PC-3 (cell line): ENCODE results near the gene MAB21L4. TPM values are rescaled to one million over a fixed set of nuclear protein-coding genes. Genes with fewer than 3 reads are reported as not detected.
"Not testable (repeated sequence)": the region's sequence is repeated elsewhere in the genome, so short reads cannot be mapped to it uniquely, and the experiment has no call there.

Experiments used
- ATAC-seq: fragments of 200-7000 bp; cut with Tn5 transposase; 2 replicates; pipeline ENCODE4 v1.9.1; 2020; ENCODE audit warnings: mild to moderate bottlenecking, moderate library complexity
- BruUV-seq: library from RNA; stranded (reverse); fragments of 400-500 nt; replicated peaks from 2 replicates; lab custom pipeline; 2021; lab: Mats Ljungman, UMichigan
- CTCF ChIA-PET: fragments of 300-600 bp; sonication (Branson Sonifier 250); formaldehyde crosslinking; loops from one replicate; lab custom pipeline; 2022; ENCODE audit warnings: antibody characterized with exemption; lab: Charles Lee
- POLR2A ChIA-PET: fragments of 300-600 bp; sonication (Branson Sonifier 250); formaldehyde crosslinking; loops from one replicate; lab custom pipeline; 2022; ENCODE audit warnings: antibody characterized with exemption; ENCODE audit not compliant: unreplicated experiment; lab: Charles Lee
- DNase-seq: peaks from one replicate; pipeline ENCODE4 v3.0.0-alpha.2; 2015
- H2AFZ ChIP-seq: fragments of 300-600 bp; sonication (generic); 2 replicates; pipeline ENCODE4 v1.6.0; 2016; ENCODE audit warnings: antibody characterized with exemption, low read length
- H3F3A ChIP-seq: fragments of 300-600 bp; sonication (generic); one replicate; pipeline ENCODE4 v1.6.0; 2017; ENCODE audit warnings: antibody characterized with exemption, low read length, control low read depth, mild to moderate bottlenecking; ENCODE audit not compliant: unreplicated experiment
- H3K27ac ChIP-seq: fragments of 300-600 bp; sonication (generic); 2 replicates; pipeline ENCODE4 v1.5.1; 2016; ENCODE audit warnings: mild to moderate bottlenecking, low read length
- H3K27me3 ChIP-seq: fragments of 300-600 bp; sonication (generic); 2 replicates; pipeline ENCODE4 v1.6.1; 2016; ENCODE audit warnings: low read length, mixed read lengths
- H3K36me3 ChIP-seq: fragments of 300-600 bp; sonication (generic); 2 replicates; pipeline ENCODE4 v1.6.1; 2016; ENCODE audit warnings: low read depth, mixed run types, low read length, mixed read lengths
- H3K4me1 ChIP-seq: fragments of 300-600 bp; sonication (generic); 2 replicates; pipeline ENCODE4 v1.5.1; 2016; ENCODE audit warnings: low read length; ENCODE audit not compliant: insufficient read depth
- H3K4me2 ChIP-seq: fragments of 300-600 bp; sonication (generic); 2 replicates; pipeline ENCODE4 v1.6.0; 2016; ENCODE audit warnings: low read length
- H3K4me3 ChIP-seq: fragments of 300-600 bp; sonication (generic); 2 replicates; pipeline ENCODE4 v1.5.1; 2016; ENCODE audit warnings: mild to moderate bottlenecking, low read length, mixed read lengths
- H3K79me2 ChIP-seq: fragments of 300-600 bp; sonication (generic); 2 replicates; pipeline ENCODE4 v1.6.1; 2017; ENCODE audit warnings: low read length, mixed read lengths
- H3K9ac ChIP-seq: fragments of 300-600 bp; sonication (generic); 2 replicates; pipeline ENCODE4 v1.6.0; 2016; ENCODE audit warnings: mild to moderate bottlenecking, low read length
- H3K9me2 ChIP-seq: fragments of 300-600 bp; sonication (generic); replicated peaks from 2 replicates; pipeline ENCODE4 v1.6.1; 2016; ENCODE audit warnings: mixed run types, low read length, mixed read lengths
- H3K9me3 ChIP-seq: fragments of 300-600 bp; sonication (generic); 2 replicates; pipeline ENCODE4 v1.6.1; 2016; ENCODE audit warnings: low read length, mixed read lengths
- H4K20me1 ChIP-seq: fragments of 300-600 bp; sonication (generic); 2 replicates; pipeline ENCODE4 v1.6.1; 2016; ENCODE audit warnings: low read length, mixed read lengths
- EZH2 ChIP-seq: fragments of 300-600 bp; sonication (generic); IDR thresholded peaks from one replicate; pipeline ENCODE4 v1.6.1; 2017; ENCODE audit warnings: antibody characterized with exemption, mild to moderate bottlenecking, low read length; ENCODE audit not compliant: unreplicated experiment
- EZH2phosphoT487 ChIP-seq: fragments of 300-600 bp; sonication (generic); IDR thresholded peaks from 2 replicates; pipeline ENCODE4 v1.6.1; 2018; ENCODE audit warnings: mild to moderate bottlenecking, antibody characterized with exemption, low read length, borderline replicate concordance
- intact Hi-C: fragments of 100-400 bp; cut with micrococcal nuclease; formaldehyde crosslinking; loops from 2 replicates; pipeline ENCODE4 v1.9.0; 2023
- total RNA-seq: library from RNA; depleted of rRNA; stranded (reverse); fragments of >200 nt; gene quantifications from 2 replicates; pipeline ENCODE4 v1.2.3, GENCODE V29; 2014
- TF ChIP-seq, protein P1 (sequence below): fragments of 300-600 bp; sonication (generic); conservative IDR thresholded peaks from 2 replicates; pipeline ENCODE4 v1.5.1; 2017; ENCODE audit warnings: antibody characterized with exemption, low read depth, mild to moderate bottlenecking, low read length

Gene MAB21L4
- total RNA-seq, 1 experiment from 2014 or later: 1.0 TPM

DNA sequence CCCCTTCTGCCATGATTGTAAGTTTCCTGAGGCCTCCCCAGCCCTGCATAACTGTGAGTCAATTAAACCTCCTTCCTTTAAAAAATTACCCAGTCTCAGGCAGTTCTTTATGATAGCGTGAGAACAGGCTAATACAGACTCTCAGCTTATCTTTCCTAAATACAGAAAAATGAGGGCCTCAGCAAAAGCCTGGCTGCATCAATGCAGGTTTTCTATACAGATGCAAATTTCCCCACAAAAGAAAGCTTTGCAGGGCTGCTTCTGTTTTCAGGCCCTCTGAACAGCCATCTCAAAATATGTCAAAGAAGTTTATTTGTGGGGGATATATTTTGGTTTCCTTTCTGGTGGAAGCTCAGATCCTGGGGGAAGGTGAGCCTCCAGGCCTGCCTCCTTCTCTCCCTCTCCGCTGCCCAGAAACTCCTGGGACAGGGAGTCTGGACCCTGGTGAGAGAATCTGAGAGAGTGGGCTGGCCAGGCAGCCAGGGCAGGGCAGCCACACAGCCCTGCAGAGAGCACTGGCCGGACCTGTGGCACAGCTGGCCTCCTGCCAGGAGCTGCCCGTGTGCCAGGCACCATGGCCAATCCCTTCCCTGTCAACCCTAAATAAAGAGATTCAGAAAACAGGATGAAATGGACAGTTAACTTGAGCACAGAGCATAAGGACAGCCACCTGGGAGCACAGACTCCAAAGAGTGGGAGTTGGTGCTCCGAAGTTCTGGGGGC is 48.9 kb downstream of the MAB21L4 start:
- TF ChIP-seq, protein P1, sequence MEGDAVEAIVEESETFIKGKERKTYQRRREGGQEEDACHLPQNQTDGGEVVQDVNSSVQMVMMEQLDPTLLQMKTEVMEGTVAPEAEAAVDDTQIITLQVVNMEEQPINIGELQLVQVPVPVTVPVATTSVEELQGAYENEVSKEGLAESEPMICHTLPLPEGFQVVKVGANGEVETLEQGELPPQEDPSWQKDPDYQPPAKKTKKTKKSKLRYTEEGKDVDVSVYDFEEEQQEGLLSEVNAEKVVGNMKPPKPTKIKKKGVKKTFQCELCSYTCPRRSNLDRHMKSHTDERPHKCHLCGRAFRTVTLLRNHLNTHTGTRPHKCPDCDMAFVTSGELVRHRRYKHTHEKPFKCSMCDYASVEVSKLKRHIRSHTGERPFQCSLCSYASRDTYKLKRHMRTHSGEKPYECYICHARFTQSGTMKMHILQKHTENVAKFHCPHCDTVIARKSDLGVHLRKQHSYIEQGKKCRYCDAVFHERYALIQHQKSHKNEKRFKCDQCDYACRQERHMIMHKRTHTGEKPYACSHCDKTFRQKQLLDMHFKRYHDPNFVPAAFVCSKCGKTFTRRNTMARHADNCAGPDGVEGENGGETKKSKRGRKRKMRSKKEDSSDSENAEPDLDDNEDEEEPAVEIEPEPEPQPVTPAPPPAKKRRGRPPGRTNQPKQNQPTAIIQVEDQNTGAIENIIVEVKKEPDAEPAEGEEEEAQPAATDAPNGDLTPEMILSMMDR: no peak
- TF ChIP-seq EZH2: no peak
- TF ChIP-seq EZH2phosphoT487: no peak

DNA sequence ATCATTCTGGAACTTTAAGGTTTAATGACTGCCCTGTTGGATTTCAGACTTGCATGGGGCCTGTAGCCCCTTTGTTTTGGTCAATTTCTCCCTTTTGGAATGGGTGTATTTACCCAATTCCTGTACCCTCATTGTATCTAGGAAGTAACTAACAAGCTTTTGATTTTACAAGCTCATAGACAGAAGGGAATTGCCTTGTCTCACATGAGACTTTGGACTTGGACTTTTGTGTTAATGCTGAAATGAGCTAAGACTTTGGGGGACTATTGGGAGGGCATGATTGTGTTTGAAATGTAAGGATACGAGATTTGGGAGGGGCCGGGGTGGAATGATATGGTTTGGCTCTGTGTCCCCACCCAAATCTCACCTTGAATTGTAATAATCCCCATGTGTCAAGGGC is 49.6 kb downstream of the MAB21L4 start:
- H3K9ac ChIP-seq, H3K27ac ChIP-seq, DNase-seq, H3K9me3 ChIP-seq, H2AFZ ChIP-seq, CTCF ChIA-PET, H3K4me1 ChIP-seq, H3K4me3 ChIP-seq, BruUV-seq, H3K36me3 ChIP-seq, H3F3A ChIP-seq, ATAC-seq, H3K79me2 ChIP-seq, intact Hi-C loops, POLR2A ChIA-PET, H3K9me2 ChIP-seq, H3K4me2 ChIP-seq, H4K20me1 ChIP-seq: not testable (repeated sequence)
- peaks cover 20% of the 10 kb centered on the region for H3K27me3 ChIP-seq

More for the DNA sequence above, 48.9 kb downstream of the MAB21L4 start:
- ATAC-seq: no peak
- Histone ChIP-seq H3K27ac (no peak overlapping the region), H2AFZ (no peak overlapping the region), H3K27me3 (peaks cover 16% of the 10 kb centered on the region), H3K9me3 (no peaks in the 10 kb centered on the region), H3K36me3 (no peaks in the 10 kb centered on the region), H4K20me1 (no peaks in the 10 kb centered on the region), H3F3A (no peaks in the 10 kb centered on the region), H3K4me2 (no peak overlapping the region), H3K9ac (no peak overlapping the region), H3K4me3 (no peak overlapping the region), H3K79me2 (no peaks in the 10 kb centered on the region), H3K4me1 (no peaks in the 10 kb centered on the region), H3K9me2 (no peaks in the 10 kb centered on the region)
- no peak for DNase-seq
- BruUV-seq: no TSS peak
- intact Hi-C loops: no loop called here
- CTCF ChIA-PET: no interaction called here
- POLR2A ChIA-PET: no interaction called here

DNA sequence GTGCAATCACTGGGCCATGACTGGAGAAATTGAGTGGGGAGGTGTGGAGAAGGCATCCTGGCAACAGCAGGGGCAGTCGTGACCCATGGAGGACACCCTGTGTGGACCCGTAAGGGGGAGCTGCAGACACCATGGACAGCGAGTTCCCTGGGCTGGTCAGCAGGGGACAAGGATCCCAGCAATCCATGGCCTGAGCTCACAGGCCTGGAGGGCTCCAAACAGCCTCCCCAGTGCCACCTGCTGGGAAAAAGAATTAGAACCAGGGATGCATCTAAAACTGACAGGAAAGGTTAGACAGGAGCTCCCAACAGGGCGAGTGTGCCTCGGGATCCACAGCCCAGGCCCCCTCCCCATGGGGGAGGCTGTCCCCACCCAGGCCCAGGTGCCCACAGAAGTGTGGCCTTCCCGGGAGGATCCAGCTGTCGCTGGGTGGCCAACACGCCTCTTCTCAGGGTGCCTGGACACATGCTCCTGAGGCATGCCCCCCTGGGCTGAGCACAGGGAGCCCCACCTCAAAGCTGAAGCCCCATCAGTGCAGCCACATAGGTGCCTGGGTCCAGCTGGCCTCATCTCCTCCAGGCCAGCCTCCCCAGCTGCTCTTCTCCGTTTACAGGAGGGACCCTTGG is 55.4 kb downstream of the MAB21L4 start:
- Histone ChIP-seq H3K9me2 (no peaks in the 10 kb centered on the region), H3K27me3 (peaks cover 29% of the 10 kb centered on the region), H3K4me3 (no peak overlapping the region), H3K9ac (no peak overlapping the region), H3K4me2 (no peak overlapping the region), H2AFZ (no peak overlapping the region), H3K9me3 (no peaks in the 10 kb centered on the region), H4K20me1 (no peaks in the 10 kb centered on the region), H3K36me3 (no peaks in the 10 kb centered on the region), H3K79me2 (no peaks in the 10 kb centered on the region), H3K27ac (no peak overlapping the region), H3K4me1 (no peaks in the 10 kb centered on the region; the same call in 1 of the 2 replicates), H3F3A (no peaks in the 10 kb centered on the region)
- peak; percentile 96 for ATAC-seq
- POLR2A ChIA-PET: no interaction called here
- no TSS peak for BruUV-seq
- CTCF ChIA-PET: interaction anchor here (0.6 to 1.5 kb wide), 11 partner anchors 10 to 479 kb away, joined by 3 to 13 read pairs (median 3); no protein-coding TSS in a partner anchor
- intact Hi-C loops: loop anchor here (1.0 to 2.0 kb wide), 2 partner anchors 30 to 326 kb away; no protein-coding TSS in a partner anchor
- peak; percentile 73 for DNase-seq
- TF ChIP-seq EZH2phosphoT487 (no peak), EZH2 (no peak)
- TF ChIP-seq, protein P1: peak; percentile 69
